KOPT-K1 (cell line): ENCODE measurements around the gene MRPS18B.
"Not testable (repeated sequence)": the region's sequence is repeated elsewhere in the genome, so short reads cannot be mapped to it uniquely, and the experiment has no call there.

Experiments used
- H3K27ac ChIP-seq: fragments of 200-600 bp; sonication (generic); 2 replicates; pipeline ENCODE4 v1.5.1; 2016; ENCODE audit warnings: antibody characterized with exemption, mild to moderate bottlenecking, low read depth, low read length; ENCODE audit not compliant: poor library complexity, severe bottlenecking
- H3K36me3 ChIP-seq: fragments of 200-600 bp; sonication (generic); 2 replicates; pipeline ENCODE4 v1.5.1; 2017; ENCODE audit warnings: antibody characterized with exemption, mild to moderate bottlenecking, low read length, moderate library complexity; ENCODE audit not compliant: insufficient read depth
- H3K9me3 ChIP-seq: fragments of 200-600 bp; sonication (generic); 2 replicates; pipeline ENCODE4 v1.5.1; 2017; ENCODE audit warnings: antibody characterized with exemption, low read length, mild to moderate bottlenecking; ENCODE audit not compliant: insufficient read depth, poor library complexity, severe bottlenecking

Gene MRPS18B

DNA sequence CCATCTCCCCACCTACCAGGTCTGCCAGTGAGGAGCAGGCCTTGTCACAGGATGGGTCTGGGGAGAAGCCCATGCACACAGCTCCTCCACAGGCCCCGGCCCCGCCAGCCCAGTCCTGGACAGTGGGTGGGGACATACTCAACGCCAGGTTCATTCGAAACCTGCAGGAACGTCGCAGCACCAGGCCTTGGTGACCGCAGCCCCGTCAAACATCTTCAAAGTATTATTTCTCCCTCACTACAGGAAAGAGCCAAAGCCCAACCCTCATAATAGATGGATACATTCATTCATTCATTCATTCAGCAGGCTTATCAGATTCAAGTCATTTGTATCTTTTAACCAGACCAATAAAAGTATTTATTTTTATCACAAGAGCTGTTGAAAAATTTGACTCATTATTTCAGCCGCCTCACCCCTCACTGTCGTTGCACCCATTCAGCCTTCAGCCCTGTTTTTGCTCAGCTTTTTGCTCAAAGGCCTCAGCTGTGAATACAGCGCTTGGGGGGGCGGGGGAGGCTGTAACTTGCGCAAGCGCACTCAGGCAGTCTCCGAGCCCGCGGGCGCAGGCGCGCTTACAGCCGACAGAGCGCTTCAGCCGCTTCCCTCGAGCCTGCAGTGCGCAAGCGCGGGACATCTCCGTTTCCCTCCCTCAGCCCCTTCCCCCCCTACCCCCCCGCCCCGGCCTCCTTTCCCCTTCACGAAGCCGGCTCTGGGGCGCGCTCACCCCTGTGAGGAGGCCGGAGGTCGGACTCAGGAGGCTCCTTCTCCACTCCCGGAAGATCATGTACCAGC is 29.0 kb downstream of the MRPS18B start, which contains the start of gene C6orf136:
TSS of gene C6orf136 (plus strand) at position 684 of the 792 bp plus-strand sequence. CDS start at position 783, 99 bp downstream.
- H3K9me3 ChIP-seq = no peaks in the 10 kb centered on the region

DNA sequence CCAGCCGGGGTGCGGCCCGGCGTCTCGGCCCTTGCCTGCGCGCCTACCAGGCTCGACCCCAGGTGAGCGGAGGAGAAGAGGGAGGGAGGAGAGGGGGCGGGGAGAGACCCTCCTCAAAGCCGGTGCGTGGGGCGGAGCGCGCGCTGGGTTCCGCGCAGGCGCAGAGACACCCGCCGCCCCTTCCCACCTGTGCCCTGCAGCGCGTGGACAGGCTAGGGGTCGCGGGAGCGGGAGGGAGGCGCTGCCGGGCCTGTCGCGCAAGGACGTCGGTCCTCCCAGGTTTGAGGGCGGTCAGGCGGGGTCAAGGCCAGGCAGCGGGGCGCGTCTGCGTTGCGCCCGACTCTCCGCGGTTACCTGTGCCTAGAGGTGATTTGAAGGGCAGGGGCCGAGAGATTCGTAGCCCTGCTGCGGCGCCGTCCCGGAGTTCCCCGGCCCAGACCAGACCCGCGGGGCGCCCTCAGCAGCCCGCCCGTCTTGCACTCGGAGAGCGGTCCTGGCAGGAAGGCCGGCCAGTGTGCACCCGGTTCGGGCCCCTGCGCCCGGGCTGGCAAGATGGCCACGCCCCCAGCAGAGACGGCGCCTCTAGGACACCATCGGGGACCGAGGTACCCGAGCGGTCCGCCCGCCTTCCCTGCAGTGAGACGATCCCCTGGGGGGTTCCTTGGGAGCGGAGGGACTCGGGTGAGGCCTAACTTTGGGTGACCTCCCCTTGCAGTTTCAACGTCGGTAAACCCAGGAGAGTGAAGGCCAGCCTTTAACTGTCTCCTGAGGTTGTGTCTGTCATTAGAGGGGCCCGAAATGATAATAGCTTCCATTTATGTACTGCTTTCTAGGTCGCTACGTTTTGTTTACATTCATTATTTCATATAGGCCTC is 29.8 kb downstream of the MRPS18B start:
- no peaks in the 10 kb centered on the region for H3K9me3 ChIP-seq
- peak overlapping the region; percentile 92 for H3K27ac ChIP-seq
- H3K36me3 ChIP-seq = peaks cover 69% of the 10 kb centered on the region

More for the DNA sequence above, 29.0 kb downstream of the MRPS18B start, which contains the start of gene C6orf136:
- peak within 1 kb of the TSS; percentile 92 for H3K27ac ChIP-seq
- H3K36me3 ChIP-seq = peaks cover 66% of the 10 kb centered on the region

DNA sequence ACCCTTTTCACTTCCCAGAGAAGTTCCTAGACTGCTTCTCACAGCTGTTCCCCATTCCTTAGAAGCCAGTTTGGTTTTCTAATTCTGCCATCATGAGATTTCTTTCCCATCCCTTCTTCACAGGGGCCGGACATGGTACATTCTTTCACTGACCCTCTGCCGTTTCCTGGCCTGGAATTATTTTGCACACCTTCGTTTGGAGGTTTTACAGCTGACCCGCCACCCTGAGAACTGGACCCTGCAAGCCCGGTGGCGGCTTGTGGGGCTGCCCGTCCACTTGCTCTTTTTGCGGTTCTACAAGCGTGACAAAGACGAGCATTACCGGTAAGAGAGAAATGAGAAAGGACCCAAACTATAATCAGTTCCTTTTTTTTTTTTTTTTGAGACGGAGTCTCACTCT is 33.5 kb downstream of the MRPS18B start:
- peaks cover 71% of the 10 kb centered on the region for H3K36me3 ChIP-seq
- H3K9me3 ChIP-seq = no peaks in the 10 kb centered on the region
- no peak overlapping the region for H3K27ac ChIP-seq

DNA sequence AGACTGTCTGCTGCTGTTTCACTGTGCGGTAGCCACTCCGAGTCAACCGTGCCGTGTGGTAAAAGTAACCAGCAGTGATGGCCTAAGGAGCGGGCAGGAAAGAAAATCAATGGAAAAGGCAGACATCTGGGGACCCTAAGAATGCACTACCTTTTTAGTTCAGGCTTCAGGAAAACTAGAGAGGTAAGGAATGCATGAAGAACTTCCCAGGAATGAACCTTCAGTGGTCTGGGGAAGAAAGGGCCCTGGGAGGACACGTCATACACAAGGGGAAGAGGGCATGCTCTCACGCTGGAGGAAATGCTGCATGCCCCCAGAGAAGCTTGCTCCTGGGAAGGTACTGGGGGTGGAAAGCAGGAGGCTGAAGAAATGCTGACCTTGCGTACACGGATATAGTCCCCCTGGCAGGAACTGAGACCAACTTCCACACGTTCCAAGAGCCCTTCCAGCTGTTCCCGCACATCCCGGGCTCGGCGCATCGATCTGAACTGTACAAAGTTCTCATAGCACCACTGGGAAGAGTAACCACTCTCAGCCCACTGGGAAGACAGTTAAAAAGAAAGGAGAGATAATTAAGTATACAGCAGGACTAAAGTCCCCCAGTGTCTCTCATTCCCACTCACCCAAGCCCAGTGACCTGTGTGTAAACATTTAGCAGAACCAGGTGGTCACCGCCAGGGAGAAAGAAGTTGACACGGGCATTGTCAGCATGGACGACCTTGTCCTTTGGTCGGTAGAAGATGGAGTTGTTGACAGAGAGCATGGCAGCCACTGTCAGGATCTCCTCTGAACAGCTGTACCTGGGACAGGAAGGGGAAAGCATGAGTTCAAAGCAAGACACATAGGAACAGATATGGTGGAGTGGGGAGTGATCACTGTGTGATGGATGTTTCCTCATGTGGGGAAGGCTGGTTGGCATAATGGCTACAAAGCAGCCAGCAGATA is 37.4 kb downstream of the MRPS18B start:
- no peaks in the 10 kb centered on the region for H3K9me3 ChIP-seq
- peaks cover 99% of the 10 kb centered on the region for H3K36me3 ChIP-seq
- H3K27ac ChIP-seq = no peak overlapping the region

DNA sequence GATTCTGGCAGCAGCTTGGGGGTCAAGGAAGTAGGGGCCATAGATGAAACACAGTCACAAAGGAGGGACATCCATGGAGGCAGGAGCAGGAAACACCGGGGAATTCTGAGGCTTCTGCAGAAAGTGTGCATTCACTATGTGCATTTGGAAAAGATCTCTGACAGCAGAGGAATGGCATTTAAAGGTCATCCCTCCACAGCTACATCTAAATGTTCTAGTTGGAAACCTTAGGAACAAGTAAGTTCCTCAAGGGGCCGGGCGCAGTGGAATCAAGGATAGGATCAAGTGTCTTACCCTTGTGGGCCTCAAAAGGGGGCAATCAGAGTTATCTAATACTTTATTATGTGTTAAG is 38.1 kb downstream of the MRPS18B start:
- no peaks in the 10 kb centered on the region for H3K9me3 ChIP-seq
- no peak overlapping the region for H3K27ac ChIP-seq
- peaks cover 100% of the 10 kb centered on the region for H3K36me3 ChIP-seq

DNA sequence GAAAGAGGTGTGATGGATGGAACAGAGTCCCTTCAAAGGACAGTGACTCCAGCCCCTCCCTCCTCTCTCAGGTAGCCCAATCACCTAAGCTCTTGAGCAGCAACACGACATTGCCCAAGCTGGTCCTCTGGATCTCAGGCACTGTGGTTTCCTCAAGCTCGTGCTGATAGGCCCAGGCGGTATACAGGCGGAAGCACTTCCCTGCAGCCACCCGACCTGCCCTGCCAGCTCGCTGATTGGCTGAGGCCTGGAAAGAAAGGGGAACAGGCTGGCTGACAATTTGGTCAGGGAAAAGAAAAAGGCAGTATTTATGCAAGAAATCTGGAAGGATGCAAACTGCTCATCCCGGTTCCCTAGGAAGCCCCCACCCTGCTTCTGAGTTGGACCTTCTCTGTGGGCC is 38.9 kb downstream of the MRPS18B start:
- Histone ChIP-seq H3K27ac (no peak overlapping the region), H3K9me3 (no peaks in the 10 kb centered on the region), H3K36me3 (peaks cover 97% of the 10 kb centered on the region)

DNA sequence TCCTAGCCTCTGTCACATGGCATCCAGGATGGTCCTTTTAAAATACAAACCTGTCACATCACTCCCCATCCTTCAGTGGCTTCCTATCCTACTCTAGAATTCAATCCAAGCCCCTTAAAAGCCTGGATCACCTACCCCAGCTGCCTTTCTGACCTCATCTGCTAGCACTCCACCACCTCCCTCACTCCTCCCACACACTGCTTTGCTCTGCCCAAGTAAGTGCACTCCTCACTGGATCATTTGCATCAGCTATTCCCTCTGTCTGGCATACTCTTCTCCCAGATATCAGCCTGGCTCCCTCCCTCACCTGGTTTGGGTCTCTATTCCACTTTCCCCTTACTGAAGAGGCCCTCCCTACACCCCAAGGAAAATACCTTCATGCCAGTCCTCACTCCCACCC is 39.8 kb downstream of the MRPS18B start:
- peaks cover 97% of the 10 kb centered on the region for H3K36me3 ChIP-seq
- no peak overlapping the region for H3K27ac ChIP-seq
- H3K9me3 ChIP-seq = no peaks in the 10 kb centered on the region

DNA sequence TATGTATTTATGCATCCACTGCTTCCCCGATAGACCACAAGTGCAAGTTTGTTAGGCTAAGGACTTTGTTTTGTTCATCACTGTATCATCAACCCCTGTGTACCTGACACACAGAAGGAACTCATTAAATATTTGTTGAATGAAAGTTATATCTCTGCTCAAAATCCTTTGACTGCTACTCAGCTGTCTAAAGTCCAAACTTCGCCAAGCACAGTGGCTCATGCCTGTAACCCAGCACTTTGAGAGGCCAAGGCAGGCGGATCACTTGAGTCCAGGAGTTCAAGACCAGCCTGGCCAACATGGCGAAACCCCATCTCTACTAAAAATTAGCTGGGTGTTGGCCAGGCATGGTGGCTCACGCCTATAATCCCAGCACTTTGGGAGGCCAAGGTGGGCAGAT is 40.3 kb downstream of the MRPS18B start:
- H3K36me3 ChIP-seq = peaks cover 97% of the 10 kb centered on the region
- not testable (repeated sequence) for H3K9me3 ChIP-seq, H3K27ac ChIP-seq

DNA sequence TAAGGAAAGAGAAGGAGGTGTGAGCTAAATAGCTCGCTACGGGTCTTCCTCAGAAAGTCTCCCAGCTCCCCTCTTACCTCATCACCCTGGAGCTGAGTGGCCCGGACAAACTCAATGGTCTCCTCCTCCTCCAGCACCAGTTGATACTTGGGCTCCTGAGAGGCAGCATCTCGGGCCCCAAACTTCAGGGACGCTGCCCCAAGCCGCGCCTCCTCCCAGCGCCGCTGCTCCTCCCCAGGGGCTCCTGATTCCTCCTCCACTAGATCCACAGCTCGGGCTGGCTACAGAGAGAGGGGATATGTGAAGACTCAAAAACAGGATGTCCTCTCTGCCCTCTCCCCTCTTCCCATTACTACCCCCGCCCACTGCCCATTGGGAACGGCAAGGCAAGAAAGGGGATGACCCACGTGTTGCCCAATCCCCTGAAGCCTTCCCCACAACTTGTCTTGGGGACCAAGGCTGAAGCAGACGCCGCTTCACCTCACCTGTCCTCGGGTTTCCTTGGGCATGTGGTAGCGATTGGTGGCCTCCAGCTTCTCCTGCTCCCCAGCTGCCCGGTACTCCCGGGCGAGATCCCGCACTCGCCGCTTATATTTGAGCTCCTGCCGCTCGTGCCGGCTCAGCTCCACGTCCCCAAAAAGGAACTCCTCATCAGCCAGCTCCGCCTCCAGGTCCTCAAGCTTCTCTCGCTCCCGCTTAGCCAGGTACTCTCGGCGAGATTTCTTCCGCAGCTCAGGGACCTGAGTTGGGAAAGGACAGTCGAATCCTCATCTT is 47.5 kb downstream of the MRPS18B start:
- H3K36me3 ChIP-seq = peaks cover 92% of the 10 kb centered on the region
- no peaks in the 10 kb centered on the region for H3K9me3 ChIP-seq
- H3K27ac ChIP-seq = no peak overlapping the region

DNA sequence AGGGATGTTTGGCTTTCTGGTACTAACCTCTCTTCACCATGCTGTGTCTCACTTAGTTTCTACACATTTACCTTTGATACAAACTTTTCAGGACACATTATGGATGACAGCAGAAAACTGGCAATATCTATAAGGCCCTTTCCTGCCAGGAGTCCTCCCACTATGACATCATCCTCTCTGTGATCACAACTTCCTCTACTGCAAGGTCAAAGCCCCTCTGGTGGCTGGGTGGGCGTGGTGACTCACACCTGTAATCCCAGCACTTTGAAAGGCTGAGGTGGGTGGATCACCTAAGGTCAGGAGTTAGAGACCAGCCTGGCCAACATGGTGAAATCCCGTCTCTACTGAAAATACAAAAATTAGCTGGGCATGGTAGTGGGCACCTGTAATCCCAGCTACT is 48.7 kb downstream of the MRPS18B start:
- not testable (repeated sequence) for H3K9me3 ChIP-seq
- peaks cover 94% of the 10 kb centered on the region for H3K36me3 ChIP-seq

DNA sequence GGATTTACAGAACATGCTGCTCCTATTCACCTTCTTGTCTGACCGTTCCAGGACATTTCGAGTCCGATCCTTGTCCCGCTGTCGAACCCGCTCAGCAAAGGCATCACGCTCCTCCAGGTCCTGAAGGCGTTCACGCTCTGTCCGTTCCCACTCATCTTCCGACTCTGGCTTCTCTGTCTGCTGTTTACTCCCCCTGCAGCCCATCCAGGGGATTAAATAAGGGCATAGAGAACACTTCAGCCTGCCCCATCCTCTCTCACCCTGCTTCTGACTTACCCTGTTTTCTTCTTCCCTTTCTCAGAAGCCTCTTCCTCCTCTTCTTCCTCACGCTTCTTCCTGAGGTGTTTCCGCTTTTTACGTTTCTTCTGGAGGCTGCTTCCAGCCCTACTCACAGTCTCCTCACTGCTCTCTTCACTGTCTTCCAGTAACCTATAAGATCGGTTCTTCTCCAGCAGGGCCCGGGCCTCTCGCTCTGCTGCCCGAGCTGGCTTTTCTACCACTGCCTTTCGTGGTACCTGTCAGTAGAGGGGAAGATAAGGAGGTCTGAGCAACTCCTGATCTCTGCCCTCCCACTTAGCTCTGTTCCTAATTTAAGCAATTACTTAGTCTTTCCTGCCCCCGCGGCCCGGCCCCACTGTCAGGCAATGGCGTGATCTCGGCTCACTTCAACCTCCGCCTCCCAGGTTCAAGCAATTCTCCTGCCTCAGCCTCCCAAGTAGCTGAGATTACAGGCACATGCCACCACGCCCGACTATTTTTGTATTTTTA is 53.3 kb downstream of the MRPS18B start:
- no peaks in the 10 kb centered on the region for H3K9me3 ChIP-seq
- H3K27ac ChIP-seq = no peak overlapping the region
- peaks cover 51% of the 10 kb centered on the region for H3K36me3 ChIP-seq

More for the DNA sequence above, 48.7 kb downstream of the MRPS18B start:
- not testable (repeated sequence) for H3K27ac ChIP-seq

DNA sequence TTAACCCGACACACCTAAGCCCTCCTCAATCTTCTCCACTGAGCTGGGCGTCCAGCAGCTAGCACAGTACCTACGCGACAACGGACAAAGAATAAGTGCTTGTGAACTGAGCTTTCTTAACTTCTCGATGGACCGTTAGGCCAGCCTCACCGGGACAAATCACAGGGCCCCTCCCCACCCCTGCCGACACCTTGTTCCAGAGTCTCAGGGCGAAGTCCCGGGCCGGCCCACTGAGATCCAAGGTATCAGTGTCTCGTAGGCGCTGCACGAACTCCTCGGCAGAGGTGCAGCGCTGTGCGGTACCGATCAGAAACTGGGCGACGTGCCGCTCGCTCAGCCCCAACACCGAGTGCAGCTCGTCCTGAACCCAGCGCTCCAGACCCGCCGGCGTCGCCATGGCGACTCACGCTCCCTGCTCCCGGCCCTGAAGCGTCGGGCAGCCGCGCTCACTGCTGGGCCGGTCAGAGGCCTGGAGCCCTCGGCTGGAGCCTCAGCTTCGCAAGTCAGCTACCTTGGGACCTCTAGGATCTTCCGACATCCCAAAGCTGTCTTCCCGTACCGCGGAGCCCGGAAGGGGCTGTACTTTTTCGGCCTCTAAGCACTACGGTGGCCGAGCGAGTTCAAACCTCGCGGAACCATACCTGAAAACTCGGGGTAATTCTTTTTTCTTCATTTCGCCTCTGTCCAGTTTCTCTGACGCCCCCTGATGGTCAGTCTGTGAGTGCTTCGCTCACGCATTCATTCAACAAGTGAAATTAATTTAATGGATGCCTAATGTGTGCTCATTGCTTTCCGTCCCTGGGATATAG is 55.0 kb downstream of the MRPS18B start, which contains the start of gene DHX16:
TSS of gene DHX16 (minus strand) at position 562 of the 809 bp plus-strand sequence. CDS start at position 397, 165 bp downstream.
- Histone ChIP-seq H3K36me3 (peaks cover 51% of the 10 kb centered on the region), H3K27ac (peak within 1 kb of the TSS; percentile 65), H3K9me3 (no peaks in the 10 kb centered on the region)
